GM12865 (cell line): ENCODE results near the gene WIPF1.

ENCODE experiments used
- DNase-seq: peaks from one replicate; pipeline ENCODE4 v3.0.0; 2010; ENCODE audit warnings: low read depth
- H3K4me3 ChIP-seq: 2 replicates; pipeline ENCODE4 v1.5.1; 2011; ENCODE audit warnings: mild to moderate bottlenecking, low read depth, low read length, control low read depth
- TF ChIP-seq, protein P1 (sequence below): IDR thresholded peaks from 2 replicates; pipeline ENCODE4 v1.5.1; 2011; ENCODE audit warnings: low read length, control low read depth, low read depth, inconsistent platforms; ENCODE audit not compliant: insufficient read depth; ENCODE audit errors: missing control alignments

Gene WIPF1

DNA sequence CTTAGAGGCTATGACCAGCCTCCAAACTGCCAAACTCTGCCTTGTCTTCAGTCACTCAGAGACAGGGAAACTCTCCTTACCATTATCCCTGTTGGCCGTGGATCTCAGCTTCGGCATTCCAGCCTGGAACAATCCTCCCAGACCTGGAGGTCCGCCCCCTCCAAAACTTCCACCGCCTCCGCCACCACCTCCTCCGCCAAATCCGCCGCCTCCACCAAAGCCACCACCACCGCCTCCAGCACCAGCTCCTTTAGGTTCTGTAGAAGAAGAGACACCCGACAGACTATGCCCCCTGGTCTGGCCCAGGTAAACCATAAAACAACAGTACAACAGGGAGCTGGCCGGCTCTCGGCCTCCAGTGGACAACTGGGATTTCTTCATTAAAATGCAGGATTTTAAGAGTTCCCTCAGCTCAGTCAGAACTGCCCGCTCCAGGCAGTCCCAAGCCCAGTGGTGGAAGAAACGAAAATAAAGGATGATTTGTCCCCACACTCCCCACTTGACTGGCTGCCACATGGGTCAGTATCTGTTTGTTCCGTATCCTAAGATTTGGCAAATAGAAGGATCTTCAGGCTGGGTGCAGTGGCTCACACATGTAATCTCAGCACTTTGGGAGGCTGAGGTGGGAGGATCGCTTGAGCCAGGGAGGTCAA, 22.4 kb downstream of the WIPF1 start:
- H3K4me3 ChIP-seq, result no peak overlapping the region
- no peak for DNase-seq
- TF ChIP-seq, protein P1, sequence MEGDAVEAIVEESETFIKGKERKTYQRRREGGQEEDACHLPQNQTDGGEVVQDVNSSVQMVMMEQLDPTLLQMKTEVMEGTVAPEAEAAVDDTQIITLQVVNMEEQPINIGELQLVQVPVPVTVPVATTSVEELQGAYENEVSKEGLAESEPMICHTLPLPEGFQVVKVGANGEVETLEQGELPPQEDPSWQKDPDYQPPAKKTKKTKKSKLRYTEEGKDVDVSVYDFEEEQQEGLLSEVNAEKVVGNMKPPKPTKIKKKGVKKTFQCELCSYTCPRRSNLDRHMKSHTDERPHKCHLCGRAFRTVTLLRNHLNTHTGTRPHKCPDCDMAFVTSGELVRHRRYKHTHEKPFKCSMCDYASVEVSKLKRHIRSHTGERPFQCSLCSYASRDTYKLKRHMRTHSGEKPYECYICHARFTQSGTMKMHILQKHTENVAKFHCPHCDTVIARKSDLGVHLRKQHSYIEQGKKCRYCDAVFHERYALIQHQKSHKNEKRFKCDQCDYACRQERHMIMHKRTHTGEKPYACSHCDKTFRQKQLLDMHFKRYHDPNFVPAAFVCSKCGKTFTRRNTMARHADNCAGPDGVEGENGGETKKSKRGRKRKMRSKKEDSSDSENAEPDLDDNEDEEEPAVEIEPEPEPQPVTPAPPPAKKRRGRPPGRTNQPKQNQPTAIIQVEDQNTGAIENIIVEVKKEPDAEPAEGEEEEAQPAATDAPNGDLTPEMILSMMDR, result no peak

DNA sequence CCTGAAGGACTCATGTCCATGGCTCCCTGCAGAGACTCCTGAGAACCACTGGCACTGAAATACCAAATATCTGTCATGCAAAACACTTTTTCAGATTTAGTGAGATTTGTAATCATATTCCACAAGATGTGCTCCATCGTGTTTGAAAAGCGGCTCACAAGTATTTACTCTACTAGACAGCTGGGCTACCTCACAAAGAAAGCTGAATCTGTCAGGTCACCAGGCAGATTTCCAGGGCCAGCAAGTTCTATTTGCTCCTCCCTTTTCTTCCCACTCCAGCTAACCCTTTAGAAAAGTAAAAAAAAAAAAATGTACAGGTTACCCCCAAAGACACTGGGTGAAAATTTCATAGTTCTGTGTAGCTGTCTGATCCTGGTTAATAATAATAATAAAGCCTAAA, 22.9 kb downstream of the WIPF1 start:
- H3K4me3 ChIP-seq, result no peak overlapping the region
- DNase-seq, result no peak
- TF ChIP-seq, protein P1, result no peak

DNA sequence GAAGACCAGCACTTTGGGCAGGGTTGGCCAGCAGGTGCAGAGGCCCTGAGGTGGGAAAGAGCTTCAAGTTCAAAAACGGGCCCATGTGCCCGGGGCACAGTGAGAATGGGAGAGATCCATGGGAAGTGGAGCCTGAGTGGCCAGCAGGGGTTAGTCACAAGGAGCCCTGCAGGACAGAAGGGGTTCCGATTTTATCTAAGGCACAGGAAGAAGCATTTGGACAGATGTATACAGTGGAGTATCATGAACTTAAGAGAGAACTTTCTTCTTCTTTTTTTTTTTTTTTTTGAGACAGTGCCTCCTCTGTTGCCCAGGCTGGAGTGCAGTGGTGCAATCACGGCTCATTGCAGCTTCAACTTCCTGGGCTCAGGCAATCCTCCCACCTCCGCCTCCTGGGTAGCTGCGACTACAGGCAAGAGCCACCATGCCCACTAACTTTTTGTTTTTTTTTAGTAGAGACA, 24.0 kb downstream of the WIPF1 start:
- TF ChIP-seq, protein P1, result no peak
- H3K4me3 ChIP-seq, result no peak overlapping the region
- no peak for DNase-seq

DNA sequence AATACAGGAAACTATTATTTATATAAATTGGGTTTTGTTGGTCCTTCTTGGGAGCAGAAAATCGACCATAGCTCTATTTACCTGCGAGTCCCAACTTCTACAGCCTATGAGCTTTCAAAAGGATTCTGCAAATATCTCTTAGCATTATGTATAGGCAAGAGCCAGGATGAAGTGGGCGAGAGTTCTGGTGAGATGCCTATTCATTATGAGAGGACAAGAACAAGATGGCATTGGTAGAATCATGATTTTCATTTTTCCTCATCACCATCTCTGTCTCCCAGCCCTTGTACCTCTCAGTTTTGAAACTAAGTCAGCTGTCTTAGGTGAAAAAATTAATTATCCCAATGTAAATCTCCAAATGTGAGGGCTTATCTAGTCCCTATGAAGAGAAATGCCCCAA, 25.0 kb downstream of the WIPF1 start:
- TF ChIP-seq, protein P1, result no peak
- H3K4me3 ChIP-seq, result no peak overlapping the region
- no peak for DNase-seq

DNA sequence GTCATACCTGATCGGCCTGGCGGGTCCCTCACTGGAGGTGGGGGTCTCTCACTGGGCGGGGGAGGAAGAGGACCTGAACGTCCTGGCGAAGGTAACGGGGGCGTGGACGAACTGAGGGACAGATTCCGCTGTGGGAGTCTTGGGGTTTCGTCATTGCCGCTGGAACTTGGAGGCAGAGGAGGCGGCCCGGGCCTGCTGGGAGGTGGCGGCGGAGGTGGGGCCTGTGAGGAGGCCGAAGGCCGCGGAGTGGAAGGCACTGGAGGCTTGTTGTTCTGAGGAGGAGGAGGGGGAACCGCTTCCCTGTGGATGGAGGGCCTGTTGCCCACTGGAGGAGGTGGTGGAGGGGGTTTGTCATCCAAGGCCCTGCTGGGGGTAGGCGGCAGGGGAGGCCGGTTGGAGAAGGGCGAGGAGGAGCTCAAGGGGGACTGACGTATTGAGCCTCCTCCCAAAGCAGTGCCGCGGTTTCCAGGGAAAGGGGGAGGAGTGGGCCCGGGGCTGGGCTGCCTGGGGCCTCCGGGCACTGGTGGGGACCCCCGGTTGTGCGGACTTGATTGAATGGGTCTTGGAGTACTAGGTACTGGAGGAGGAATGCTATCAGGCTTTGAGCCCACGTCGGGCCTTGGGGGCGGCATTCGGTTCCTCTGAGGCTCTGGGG, 25.8 kb downstream of the WIPF1 start:
- TF ChIP-seq, protein P1, result no peak
- no peak overlapping the region for H3K4me3 ChIP-seq
- no peak for DNase-seq

DNA sequence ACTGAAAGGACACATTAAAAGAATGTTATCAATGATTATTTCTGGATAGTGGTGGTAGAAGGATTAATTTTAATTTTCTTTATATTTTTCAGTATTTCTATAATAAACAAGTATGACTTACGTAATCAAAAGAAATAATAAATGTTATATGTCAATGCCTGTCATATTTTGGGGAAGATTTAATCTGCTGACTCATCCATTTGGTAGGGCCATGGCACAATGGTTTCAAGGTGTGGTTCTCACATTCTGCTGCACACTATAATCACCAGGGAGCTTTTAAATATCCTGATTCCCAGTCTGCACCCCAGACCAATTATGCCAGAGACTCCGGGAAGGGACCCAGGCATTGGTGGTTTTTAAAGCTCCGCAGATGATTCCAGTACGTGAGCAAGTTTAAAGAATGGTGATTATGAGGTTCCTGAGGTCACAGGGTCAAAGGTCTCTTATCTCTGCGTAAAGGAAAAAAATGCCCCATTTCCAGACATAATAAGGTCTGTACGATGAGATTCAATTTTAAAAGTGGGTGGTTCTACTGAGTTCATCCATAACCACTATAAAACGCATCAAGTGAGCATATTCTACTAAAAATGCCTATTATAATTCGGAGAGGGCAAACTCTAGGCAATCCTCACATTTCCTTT, 27.2 kb downstream of the WIPF1 start:
- TF ChIP-seq, protein P1, result no peak
- no peak overlapping the region for H3K4me3 ChIP-seq
- no peak for DNase-seq
